ENCODE results near the gene ST8SIA4. TPM values are rescaled to one million over a fixed set of nuclear protein-coding genes. Genes with fewer than 3 reads are reported as not detected.

ST8SIA4 gene
- total and polyA plus RNA-seq, 2 experiments from 2014 or later, result 3.1 to 6.0 TPM

- no peak overlapping the region for H3K4me2 ChIP-seq
- no peak overlapping the region for H3K4me3 ChIP-seq
- no peaks in the 10 kb centered on the region for H3K79me2 ChIP-seq
- H3K27me3 ChIP-seq, result no peaks in the 10 kb centered on the region
- DNase-seq (ENCODE audit: low spot score), result no peak
- no peaks in the 10 kb centered on the region for H3K36me3 ChIP-seq (replicated peaks; ENCODE audit: insufficient read depth, low read depth)
- no peaks in the 10 kb centered on the region for H3K4me1 ChIP-seq (ENCODE audit: insufficient read depth)
- no peaks in the 10 kb centered on the region for H3K9me3 ChIP-seq (ENCODE audit: low read depth)
- H3K27ac ChIP-seq, result no peak overlapping the region
- 64% methylated on average over 2 of the region's 2 CpGs for WGBS (ENCODE audit: low lambda C conversion rate, missing lambda C conversion rate)
- H4K20me1 ChIP-seq (ENCODE audit: insufficient read depth, poor library complexity, severe bottlenecking), result no peaks in the 10 kb centered on the region
- no peaks in the 10 kb centered on the region for H3K9me2 ChIP-seq (replicated peaks; ENCODE audit: insufficient read depth)
- H2AFZ ChIP-seq, result no peak overlapping the region
- TF ChIP-seq EZH2 (IDR thresholded peaks at IDR 0.05; ENCODE audit: borderline replicate concordance) (no peak), EZH2phosphoT487 (IDR thresholded peaks at IDR 0.05; ENCODE audit: low read depth, severe bottlenecking, unreplicated experiment) (no peak), CTCF (IDR thresholded peaks at IDR 0.05; ENCODE audit: poor library complexity) (no peak)
Measured at GRCh38 chr5:100864931-100865330, 38.2 kb downstream of the ST8SIA4 start.

GRCh38 chr5:100863739-100864138 lies 39.3 kb downstream of the ST8SIA4 start:
- Histone ChIP-seq H3K4me3 (no peak overlapping the region), H3K4me1 (ENCODE audit: insufficient read depth) (no peaks in the 10 kb centered on the region), H3K9me2 (replicated peaks; ENCODE audit: insufficient read depth) (no peaks in the 10 kb centered on the region), H3K79me2 (no peaks in the 10 kb centered on the region), H3K27me3 (no peaks in the 10 kb centered on the region), H3K9me3 (ENCODE audit: low read depth) (no peaks in the 10 kb centered on the region), H3K4me2 (no peak overlapping the region), H4K20me1 (ENCODE audit: insufficient read depth, poor library complexity, severe bottlenecking) (no peaks in the 10 kb centered on the region), H3K36me3 (replicated peaks; ENCODE audit: insufficient read depth, low read depth) (no peaks in the 10 kb centered on the region), H3K27ac (no peak overlapping the region), H2AFZ (no peak overlapping the region)
- TF ChIP-seq EZH2 (IDR thresholded peaks at IDR 0.05; ENCODE audit: borderline replicate concordance) (no peak), EZH2phosphoT487 (IDR thresholded peaks at IDR 0.05; ENCODE audit: low read depth, severe bottlenecking, unreplicated experiment) (no peak)
- DNase-seq (ENCODE audit: low spot score), result no peak
- WGBS (ENCODE audit: low lambda C conversion rate, missing lambda C conversion rate), result 92% methylated on average over 2 of the region's 2 CpGs

- no peak for TF ChIP-seq EZH2phosphoT487 (IDR thresholded peaks at IDR 0.05; ENCODE audit: low read depth, severe bottlenecking, unreplicated experiment)
- no peak for TF ChIP-seq CTCF (IDR thresholded peaks at IDR 0.05; ENCODE audit: poor library complexity)
- TF ChIP-seq EZH2 (IDR thresholded peaks at IDR 0.05; ENCODE audit: borderline replicate concordance), result no peak
- Histone ChIP-seq H3K4me2 (no peak overlapping the region), H3K27ac (no peak overlapping the region), H3K9me3 (ENCODE audit: low read depth) (no peaks in the 10 kb centered on the region), H3K4me1 (ENCODE audit: insufficient read depth) (no peaks in the 10 kb centered on the region), H3K36me3 (replicated peaks; ENCODE audit: insufficient read depth, low read depth) (no peaks in the 10 kb centered on the region), H2AFZ (no peak overlapping the region), H3K79me2 (no peaks in the 10 kb centered on the region), H4K20me1 (ENCODE audit: insufficient read depth, poor library complexity, severe bottlenecking) (no peaks in the 10 kb centered on the region), H3K4me3 (no peak overlapping the region), H3K9me2 (replicated peaks; ENCODE audit: insufficient read depth) (no peaks in the 10 kb centered on the region), H3K27me3 (no peaks in the 10 kb centered on the region)
- WGBS (ENCODE audit: low lambda C conversion rate, missing lambda C conversion rate), result 97% methylated on average over 3 of the region's 3 CpGs
- DNase-seq (ENCODE audit: low spot score), result no peak
Measured at GRCh38 chr5:100861148-100861547, 41.9 kb downstream of the ST8SIA4 start.

- Histone ChIP-seq H3K4me2 (no peak overlapping the region), H4K20me1 (ENCODE audit: insufficient read depth, poor library complexity, severe bottlenecking) (no peaks in the 10 kb centered on the region), H3K9me3 (ENCODE audit: low read depth) (no peaks in the 10 kb centered on the region), H2AFZ (no peak overlapping the region), H3K36me3 (replicated peaks; ENCODE audit: insufficient read depth, low read depth) (no peaks in the 10 kb centered on the region), H3K27me3 (no peaks in the 10 kb centered on the region), H3K4me3 (no peak overlapping the region), H3K4me1 (ENCODE audit: insufficient read depth) (no peaks in the 10 kb centered on the region), H3K9me2 (replicated peaks; ENCODE audit: insufficient read depth) (no peaks in the 10 kb centered on the region), H3K79me2 (no peaks in the 10 kb centered on the region), H3K27ac (no peak overlapping the region)
- TF ChIP-seq EZH2phosphoT487 (IDR thresholded peaks at IDR 0.05; ENCODE audit: low read depth, severe bottlenecking, unreplicated experiment) (no peak), CTCF (IDR thresholded peaks at IDR 0.05; ENCODE audit: poor library complexity) (no peak), EZH2 (IDR thresholded peaks at IDR 0.05; ENCODE audit: borderline replicate concordance) (no peak)
- 86% methylated on average over 1 of the region's 1 CpG for WGBS (ENCODE audit: low lambda C conversion rate, missing lambda C conversion rate)
- DNase-seq (ENCODE audit: low spot score), result no peak
Measured at GRCh38 chr5:100860407-100860806, 42.7 kb downstream of the ST8SIA4 start.

Data from hepatocyte (in vitro differentiated cells).